ENCODE results near the gene KLHL22. TPM values are rescaled to one million over a fixed set of nuclear protein-coding genes. Genes with fewer than 3 reads are reported as not detected.
A peak's percentile ranks its signal among the peaks of the same experiment; 100 is the strongest.

Gene KLHL22
- total RNA-seq, 1 experiment from 2014 or later, result 26.5 TPM

GRCh38 chr22:20437613-20438426, 57.8 kb downstream of the KLHL22 start, which contains the start of gene SCARF2:
Gene SCARF2, minus strand, starts transcription at chr22:20437825. Its CDS starts 71 bp downstream, at chr22:20437754.
- Mint-ChIP-seq H3K4me3 (ENCODE audit: low read depth, unreplicated experiment) (peak within 1 kb of the TSS; percentile 75), H3K36me3 (ENCODE audit: insufficient read depth, unreplicated experiment) (peaks cover 15% of the 10 kb centered on the region), H3K4me1 (ENCODE audit: low read depth, unreplicated experiment) (peaks cover 9% of the 10 kb centered on the region), H3K27me3 (ENCODE audit: unreplicated experiment) (peaks cover 67% of the 10 kb centered on the region), H3K9me3 (ENCODE audit: low read depth, unreplicated experiment) (no peaks in the 10 kb centered on the region), H3K27ac (ENCODE audit: unreplicated experiment) (peak within 1 kb of the TSS; percentile 87)
- no TSS peak for BruUV-seq (replicated peaks)
- no peak for TF ChIP-seq CTCF (IDR thresholded peaks at IDR 0.05; ENCODE audit: unreplicated experiment)
- intact Hi-C loops (cut with micrococcal nuclease; ENCODE audit: unreplicated experiment), result no loop called here
- DNase-seq, result no peak
- CTCF ChIA-PET, result no interaction called here

- peaks cover 15% of the 10 kb centered on the region for H3K36me3 Mint-ChIP-seq (ENCODE audit: insufficient read depth, unreplicated experiment)
- H3K9me3 Mint-ChIP-seq (ENCODE audit: low read depth, unreplicated experiment), result no peaks in the 10 kb centered on the region
- peaks cover 9% of the 10 kb centered on the region for H3K4me1 Mint-ChIP-seq (ENCODE audit: low read depth, unreplicated experiment)
- H3K27me3 Mint-ChIP-seq (ENCODE audit: unreplicated experiment), result peaks cover 75% of the 10 kb centered on the region
- intact Hi-C loops (cut with micrococcal nuclease; ENCODE audit: unreplicated experiment), result no loop called here
- peak overlapping the region; percentile 75 for H3K4me3 Mint-ChIP-seq (ENCODE audit: low read depth, unreplicated experiment)
- no TSS peak for BruUV-seq (replicated peaks)
- CTCF ChIA-PET, result no interaction called here
- H3K27ac Mint-ChIP-seq (ENCODE audit: unreplicated experiment), result peak overlapping the region; percentile 87
- no peak for TF ChIP-seq CTCF (IDR thresholded peaks at IDR 0.05; ENCODE audit: unreplicated experiment)
- DNase-seq, result no peak
Observed at GRCh38 chr22:20436768-20437612, 58.6 kb downstream of the KLHL22 start.

GRCh38 chr22:20436307-20436767, 59.3 kb downstream of the KLHL22 start:
- CTCF ChIA-PET, result no interaction called here
- Mint-ChIP-seq H3K4me1 (ENCODE audit: low read depth, unreplicated experiment) (peaks cover 9% of the 10 kb centered on the region), H3K9me3 (ENCODE audit: low read depth, unreplicated experiment) (no peaks in the 10 kb centered on the region), H3K36me3 (ENCODE audit: insufficient read depth, unreplicated experiment) (peaks cover 15% of the 10 kb centered on the region), H3K27me3 (ENCODE audit: unreplicated experiment) (peaks cover 78% of the 10 kb centered on the region), H3K27ac (ENCODE audit: unreplicated experiment) (peak overlapping the region; percentile 87), H3K4me3 (ENCODE audit: low read depth, unreplicated experiment) (peak overlapping the region; percentile 75)
- intact Hi-C loops (cut with micrococcal nuclease; ENCODE audit: unreplicated experiment), result no loop called here
- TF ChIP-seq CTCF (IDR thresholded peaks at IDR 0.05; ENCODE audit: unreplicated experiment), result no peak
- BruUV-seq (replicated peaks), result no TSS peak
- no peak for DNase-seq

- H3K4me1 Mint-ChIP-seq (ENCODE audit: low read depth, unreplicated experiment), result peaks cover 9% of the 10 kb centered on the region
- peaks cover 78% of the 10 kb centered on the region for H3K27me3 Mint-ChIP-seq (ENCODE audit: unreplicated experiment)
- no peak overlapping the region for H3K4me3 Mint-ChIP-seq (ENCODE audit: low read depth, unreplicated experiment)
- peak overlapping the region; percentile 44 for H3K27ac Mint-ChIP-seq (ENCODE audit: unreplicated experiment)
- intact Hi-C loops (cut with micrococcal nuclease; ENCODE audit: unreplicated experiment), result no loop called here
- peaks cover 17% of the 10 kb centered on the region for H3K36me3 Mint-ChIP-seq (ENCODE audit: insufficient read depth, unreplicated experiment)
- CTCF ChIA-PET, result no interaction called here
- no peak for DNase-seq
- no TSS peak for BruUV-seq (replicated peaks)
- H3K9me3 Mint-ChIP-seq (ENCODE audit: low read depth, unreplicated experiment), result no peaks in the 10 kb centered on the region
- no peak for TF ChIP-seq CTCF (IDR thresholded peaks at IDR 0.05; ENCODE audit: unreplicated experiment)
Observed at GRCh38 chr22:20435436-20436306, 59.9 kb downstream of the KLHL22 start.
